Right renal cortex interstitium (tissue), 3 donors: ENCODE measurements around the gene ZFHX2. TPM values are rescaled to one million over a fixed set of nuclear protein-coding genes. Genes with fewer than 3 reads are reported as not detected.

Source experiments
- DNase-seq, 3 donors: peaks; one replicate each; pipeline ENCODE4 v3.0.0-alpha.2; 2013; ENCODE audit warnings: low read depth in 3 of 3, low spot score in 2 of 3
- polyA plus RNA-seq, 3 donors: library from polyadenylated mRNA; unstranded; fragments of 120-200 nt; gene quantifications; one replicate each; pipeline ENCODE4 v1.2.1, GENCODE V29; 2013; ENCODE audit not compliant: insufficient read length in 3 of 3

Gene ZFHX2
- polyA plus RNA-seq, 3 donors, result 6.7 to 7.3 (median 7.2) TPM

DNA sequence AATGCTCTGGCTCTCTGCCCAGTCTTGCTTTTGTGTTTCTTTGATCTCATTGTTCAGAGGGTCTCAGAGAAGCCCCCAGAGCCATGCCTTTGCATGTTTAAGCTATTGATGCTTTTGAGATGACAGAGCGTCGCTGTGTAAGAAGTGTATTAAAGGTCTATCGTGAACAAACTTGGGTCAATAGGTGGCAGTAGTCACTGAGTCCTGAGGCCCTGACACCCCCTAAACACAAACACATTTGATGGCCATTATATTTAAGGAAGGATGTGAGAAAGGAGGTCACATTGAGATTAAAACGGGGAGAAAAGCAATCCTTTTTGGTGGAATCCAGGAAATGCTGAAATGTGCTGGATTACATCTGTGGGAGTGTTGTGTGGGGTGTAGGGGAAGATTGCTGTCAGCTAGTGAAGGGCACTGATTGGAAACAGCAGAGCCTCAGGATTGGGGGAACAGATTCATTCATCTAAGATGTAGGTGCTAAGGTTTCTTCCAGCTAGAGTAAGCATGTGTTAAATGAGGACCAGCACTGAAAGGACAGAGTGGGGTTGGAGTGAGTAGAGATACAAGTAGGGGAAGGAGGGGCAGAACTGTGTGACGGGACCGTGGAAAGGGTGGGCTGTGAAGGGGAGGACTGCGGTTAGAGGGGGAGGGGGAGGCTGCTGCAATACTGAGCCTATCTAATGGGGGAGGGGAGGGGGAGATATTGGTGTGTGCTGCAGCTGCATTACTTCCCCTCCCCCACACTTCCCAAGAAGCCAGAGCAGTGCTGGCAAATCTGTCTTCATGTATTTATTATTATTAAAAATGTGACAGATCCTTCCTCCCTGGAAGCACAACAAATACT is 69.4 kb downstream of the ZFHX2 start:
- DNase-seq, result no peak

GRCh38 chr14:23481362-23481970 is 70.1 kb downstream of the ZFHX2 start:
- peak in 1 of 3 donors; percentile 13 for DNase-seq

DNA sequence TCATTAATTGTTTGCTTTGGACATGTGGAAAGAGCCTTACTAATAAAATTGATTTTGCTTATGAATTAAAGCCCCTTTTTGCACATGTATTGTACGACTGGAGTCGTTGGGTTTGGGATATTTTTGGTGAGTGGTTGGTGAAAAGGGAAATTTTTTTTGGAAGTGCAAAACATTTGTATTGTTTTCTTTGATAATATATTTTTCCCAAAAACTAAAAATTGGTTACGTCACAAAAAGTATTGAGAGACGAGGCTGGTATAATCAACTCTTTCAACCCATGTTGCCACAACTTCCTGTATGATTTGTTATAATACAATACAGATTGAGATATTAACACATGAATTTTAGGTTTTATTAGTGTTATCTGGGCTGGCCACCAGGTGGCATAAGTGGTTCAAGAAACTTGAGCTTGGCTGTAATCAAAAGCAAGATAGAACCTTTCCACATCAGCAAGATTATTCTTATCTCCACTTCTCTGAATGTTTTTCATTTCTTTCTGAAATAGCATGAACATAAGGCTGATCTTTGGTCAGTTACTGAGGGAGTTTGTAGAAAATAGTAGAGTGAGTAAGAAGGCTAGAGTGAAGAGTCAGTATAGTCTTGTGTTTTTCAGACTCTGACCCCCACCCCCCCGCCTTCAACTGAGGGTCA is 73.3 kb downstream of the ZFHX2 start:
- peak in 2 of 3 donors; percentile 24 to 27 for DNase-seq

- no peak for DNase-seq
Measured at GRCh38 chr14:23470947-23471346, 80.6 kb downstream of the ZFHX2 start.

Other genes with a start within 250 kb of the ZFHX2 start
- gene PPP1R3E, start 248.9 kb downstream of the ZFHX2 start, polyA plus RNA-seq, result 10 to 100 TPM; 19.1 to 23.4 (median 19.3) TPM
- 10 to 100 TPM; 38.8 to 41.7 (median 39.1) TPM for gene BCL2L2, start 244.9 kb downstream of the ZFHX2 start, polyA plus RNA-seq
- gene PABPN1, start 230.3 kb downstream of the ZFHX2 start, polyA plus RNA-seq, result 100 to 1,000 TPM; 235 to 262 (median 252) TPM
- 10 to 100 TPM; 50.0 to 51.5 (median 50.4) TPM for gene SLC22A17, start 198.9 kb downstream of the ZFHX2 start, polyA plus RNA-seq
- 10 to 100 TPM; 28.1 to 29.7 (median 29.5) TPM for gene EFS, start 186.6 kb downstream of the ZFHX2 start, polyA plus RNA-seq
- not detected for gene IL25, start 179.0 kb downstream of the ZFHX2 start, polyA plus RNA-seq
- gene CMTM5, start 174.7 kb downstream of the ZFHX2 start, polyA plus RNA-seq, result 1 to 10 TPM; 2.2 to 3.9 (median 2.9) TPM
- under 1 TPM; 0.18 to 0.21 (median 0.19) TPM for gene MYH6, start 143.5 kb downstream of the ZFHX2 start, polyA plus RNA-seq
- gene MYH7, start 116.1 kb downstream of the ZFHX2 start, polyA plus RNA-seq, result 1 to 10 TPM in 2 of 3 donors, under 1 TPM in 1; 0.25 to 6.7 (median 2.1) TPM
- 10 to 100 TPM; 71.4 to 81.2 (median 76.7) TPM for gene NGDN, start 82.1 kb downstream of the ZFHX2 start, polyA plus RNA-seq
- 10 to 100 TPM; 14.2 to 18.5 (median 17.4) TPM for gene THTPA, start 4.5 kb upstream of the ZFHX2 start, polyA plus RNA-seq
- 10 to 100 TPM; 57.6 to 67.8 (median 60.9) TPM for gene AP1G2, start 16.0 kb upstream of the ZFHX2 start, polyA plus RNA-seq
- gene JPH4, start 27.0 kb upstream of the ZFHX2 start, polyA plus RNA-seq, result 10 to 100 TPM in 1 of 3 donors, 1 to 10 TPM in 2; 8.5 to 10.3 (median 9.1) TPM
- gene DHRS2, start 84.6 kb upstream of the ZFHX2 start, polyA plus RNA-seq, result 10 to 100 TPM in 2 of 3 donors, 1 to 10 TPM in 1; 9.1 to 55.2 (median 42.1) TPM